ENCODE results near the gene FAM210B. TPM values are rescaled to one million over a fixed set of nuclear protein-coding genes. Genes with fewer than 3 reads are reported as not detected.

FAM210B gene
- total and polyA plus RNA-seq, 9 of the 15 experiments (the other 6 are each of a cell fraction or from before 2014, with no cell fraction given), result 12.1 to 87.3 (median 47.6) TPM

- peak; percentile 96 for TF ChIP-seq HDAC2 (IDR thresholded peaks at IDR 0.05)
- TF ChIP-seq SNIP1 (IDR thresholded peaks at IDR 0.05; ENCODE audit: low read depth), result no peak
- no peak for TF ChIP-seq ZNF75A (CRISPR knock-in tag; IDR thresholded peaks at IDR 0.05)
- peak; percentile 37 to 56; a peak in 2 of 4 replicates for TF ChIP-seq SIN3A (IDR thresholded peaks at IDR 0.05; ENCODE audit: borderline replicate concordance in 2 of 2, control insufficient read depth in 1 of 2, low read depth in 2 of 2, low read length in 2 of 2)
- peak; percentile 86; the same call in 1 of the 2 replicates for TF ChIP-seq GATAD2B (IDR thresholded peaks at IDR 0.05; ENCODE audit: borderline replicate concordance)
- no peak for TF ChIP-seq XRCC4 (IDR thresholded peaks at IDR 0.05; ENCODE audit: extremely low read depth, insufficient read depth, insufficient read length)
- TF ChIP-seq ZNF717 (CRISPR knock-in tag; IDR thresholded peaks at IDR 0.05), result no peak
- TF ChIP-seq ZKSCAN1 (IDR thresholded peaks at IDR 0.05; ENCODE audit: low read depth, low read length), result no peak; the same call in 1 of the 2 replicates
- TF ChIP-seq, protein P1, sequence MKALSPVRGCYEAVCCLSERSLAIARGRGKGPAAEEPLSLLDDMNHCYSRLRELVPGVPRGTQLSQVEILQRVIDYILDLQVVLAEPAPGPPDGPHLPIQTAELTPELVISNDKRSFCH (CRISPR knock-in tag; IDR thresholded peaks at IDR 0.05), result no peak
- TF ChIP-seq, protein P1 (tag; IDR thresholded peaks at IDR 0.05), result 0 out of 2 replicates have a peak, but pooled peaks have one; percentile 36
- no peak for TF ChIP-seq ZNF655 (CRISPR knock-in tag; IDR thresholded peaks at IDR 0.05)
- TF ChIP-seq SMAD3 (CRISPR knock-in tag; conservative IDR thresholded peaks at IDR 0.05), result 0 out of 2 replicates have a peak, but pooled peaks have one; percentile 14
- TF ChIP-seq ZC3H8 (IDR thresholded peaks at IDR 0.05), result no peak
- no peak for TF ChIP-seq THAP12 (CRISPR knock-in tag; IDR thresholded peaks at IDR 0.05)
- no peak for TF ChIP-seq RBM15 (IDR thresholded peaks at IDR 0.05; ENCODE audit: insufficient read depth, low read length)
- peak; percentile 58 for TF ChIP-seq JUN (IDR thresholded peaks at IDR 0.05; ENCODE audit: borderline replicate concordance, low read depth, low read length)
- no peak for TF ChIP-seq JUN (CRISPR knock-in tag; IDR thresholded peaks at IDR 0.05; ENCODE audit: borderline replicate concordance)
- TF ChIP-seq ZNF778 (CRISPR knock-in tag; IDR thresholded peaks at IDR 0.05), result no peak
- peak; percentile 93 for TF ChIP-seq ATF7 (IDR thresholded peaks at IDR 0.05)
- TF ChIP-seq ELF2 (CRISPR knock-in tag; IDR thresholded peaks at IDR 0.05), result no peak
- no peak for TF ChIP-seq CBX2 (IDR thresholded peaks at IDR 0.05; ENCODE audit: insufficient read depth, low read length, poor library complexity, severe bottlenecking)
- no peak for TF ChIP-seq TFE3 (CRISPR knock-in tag; IDR thresholded peaks at IDR 0.05)
- TF ChIP-seq PPARD (CRISPR knock-in tag; IDR thresholded peaks at IDR 0.05), result no peak
These were observed 53.1 kb downstream of the FAM210B start, which contains the start of gene CASS4 (continued) for GRCh38 chr20:56411759-56412472.
